ENCODE data around the gene MRPL37.

Gene MRPL37

DNA sequence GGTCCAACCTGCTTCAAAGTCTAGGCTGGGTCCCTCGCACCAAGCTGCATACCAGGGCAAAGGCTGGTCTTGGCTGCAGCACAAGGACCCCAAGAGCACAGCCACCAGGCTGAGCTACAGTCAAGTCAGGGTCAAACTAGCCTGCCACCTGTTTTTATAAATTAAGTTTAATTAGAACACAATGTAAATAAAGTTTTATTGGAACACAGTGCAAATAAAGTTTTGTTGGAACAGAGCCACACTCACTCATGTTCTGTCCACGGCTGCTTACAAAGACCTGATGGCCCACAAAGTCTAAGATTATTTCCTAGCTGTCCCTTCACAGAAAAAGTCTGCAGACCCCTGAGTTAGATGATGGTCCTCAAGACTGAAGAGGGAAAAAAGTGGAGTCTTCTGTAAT lies 66.2 kb downstream of the MRPL37 start:
- no peak for DNase-seq

DNA sequence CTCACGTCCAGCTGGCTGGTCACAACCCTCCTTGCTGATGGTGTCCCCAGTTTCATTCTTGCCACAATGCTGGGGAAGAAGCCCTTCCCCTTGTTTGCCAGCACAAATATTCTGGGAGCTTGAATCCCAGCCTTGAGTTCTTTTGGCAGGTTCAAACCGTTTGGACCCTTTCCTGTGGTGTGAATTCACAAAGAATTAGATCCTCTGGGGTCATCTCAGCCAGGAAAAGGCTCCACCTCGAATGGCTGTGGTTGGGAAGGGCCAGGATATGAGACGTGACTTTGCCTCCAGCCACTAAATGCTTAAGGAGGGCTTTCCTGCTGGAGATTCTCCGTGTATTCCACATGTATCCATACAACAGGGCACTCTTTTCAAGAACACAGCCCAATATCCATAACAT lies 66.9 kb downstream of the MRPL37 start:
- no peak for DNase-seq
